DMS153 (cell line): ENCODE measurements around the gene DRC1.

Source experiments
- DNase-seq: peaks from one replicate; lab custom pipeline; 2025; lab: John Stamatoyannopoulos, UW

Gene DRC1

GRCh38 chr2:26399771-26400376 lies 1.8 kb upstream of the DRC1 start:
- DNase-seq = no peak

- DNase-seq = no peak
Measured at GRCh38 chr2:26400723-26401122, 997 bp upstream of the DRC1 start.

- DNase-seq = no peak
Measured at GRCh38 chr2:26407526-26407925, 5.8 kb downstream of the DRC1 start.

GRCh38 chr2:26409785-26410184 lies 8.1 kb downstream of the DRC1 start:
- no peak for DNase-seq

GRCh38 chr2:26410764-26411243 lies 9.1 kb downstream of the DRC1 start:
- DNase-seq = no peak

- no peak for DNase-seq
Measured at GRCh38 chr2:26411419-26411818, 9.7 kb downstream of the DRC1 start.

GRCh38 chr2:26412091-26412673 lies 10.5 kb downstream of the DRC1 start:
- no peak for DNase-seq

- DNase-seq = no peak
Measured at GRCh38 chr2:26414311-26414710, 12.6 kb downstream of the DRC1 start.

GRCh38 chr2:26421961-26422360 lies 20.2 kb downstream of the DRC1 start:
- no peak for DNase-seq

GRCh38 chr2:26422947-26423629 lies 21.4 kb downstream of the DRC1 start:
- DNase-seq = no peak

- DNase-seq = no peak
Measured at GRCh38 chr2:26423750-26424149, 22.0 kb downstream of the DRC1 start.

- DNase-seq = no peak
Measured at GRCh38 chr2:26424221-26424620, 22.5 kb downstream of the DRC1 start.

- no peak for DNase-seq
Measured at GRCh38 chr2:26428846-26429245, 27.1 kb downstream of the DRC1 start.

- peak; percentile 62 for DNase-seq
Measured at GRCh38 chr2:26429779-26430578, 28.3 kb downstream of the DRC1 start.

GRCh38 chr2:26430826-26431225 lies 29.1 kb downstream of the DRC1 start:
- no peak for DNase-seq

GRCh38 chr2:26432363-26432762 lies 30.6 kb downstream of the DRC1 start:
- no peak for DNase-seq

GRCh38 chr2:26432859-26433258 lies 31.1 kb downstream of the DRC1 start:
- DNase-seq = no peak

- DNase-seq = no peak
Measured at GRCh38 chr2:26435106-26435505, 33.4 kb downstream of the DRC1 start.

GRCh38 chr2:26438526-26438925 lies 36.8 kb downstream of the DRC1 start:
- DNase-seq = peak; percentile 2

- no peak for DNase-seq
Measured at GRCh38 chr2:26438926-26439325, 37.2 kb downstream of the DRC1 start.

GRCh38 chr2:26442301-26442700 lies 40.6 kb downstream of the DRC1 start:
- no peak for DNase-seq

- DNase-seq = no peak
Measured at GRCh38 chr2:26442707-26443106, 41.0 kb downstream of the DRC1 start.

GRCh38 chr2:26444236-26444635 lies 42.5 kb downstream of the DRC1 start:
- no peak for DNase-seq
